Breast epithelium (tissue), 3 donors: ENCODE results near the gene LTBP2.

Source experiments
- POLR2A ChIP-seq: fragments of 450-650 bp; IDR thresholded peaks from one replicate; pipeline ENCODE4 v1.6.1; 2016; ENCODE audit warnings: antibody characterized with exemption, mild to moderate bottlenecking, moderate library complexity
- POLR2AphosphoS5 ChIP-seq, 3 donors: sonication (generic); formaldehyde crosslinking; IDR thresholded peaks; one replicate each; pipeline ENCODE4 v1.6.1; 2017; ENCODE audit warnings: antibody characterized with exemption in 3 of 3

GRCh38 chr14:74531006-74531405, 81.0 kb downstream of the LTBP2 start:
- no peak for TF ChIP-seq POLR2AphosphoS5 (IDR thresholded peaks at IDR 0.05)
- no peak for TF ChIP-seq POLR2A
